GM12873 (cell line): ENCODE data around the gene MSLN.

Experiments
- CTCF ChIP-seq: IDR thresholded peaks from 2 replicates; pipeline ENCODE4 v1.5.1; 2012; ENCODE audit warnings: low read depth, mild to moderate bottlenecking, moderate library complexity, low read length, control low read depth; ENCODE audit not compliant: insufficient read depth; ENCODE audit errors: missing control alignments

MSLN gene

GRCh38 chr16:792221-792995, 31.9 kb downstream of the MSLN start:
- TF ChIP-seq CTCF = no peak

- TF ChIP-seq CTCF = no peak
These were observed 32.9 kb downstream of the MSLN start for GRCh38 chr16:793414-793813.

- TF ChIP-seq CTCF = no peak
These were observed 33.7 kb downstream of the MSLN start for GRCh38 chr16:794091-794822.

GRCh38 chr16:794853-795466, 34.4 kb downstream of the MSLN start:
- no peak for TF ChIP-seq CTCF

GRCh38 chr16:795580-796229, 35.2 kb downstream of the MSLN start:
- TF ChIP-seq CTCF = no peak

GRCh38 chr16:796296-797119, 36.0 kb downstream of the MSLN start:
- TF ChIP-seq CTCF = no peak
